Measurements from ENCODE around the gene HSPB7.

DNA sequence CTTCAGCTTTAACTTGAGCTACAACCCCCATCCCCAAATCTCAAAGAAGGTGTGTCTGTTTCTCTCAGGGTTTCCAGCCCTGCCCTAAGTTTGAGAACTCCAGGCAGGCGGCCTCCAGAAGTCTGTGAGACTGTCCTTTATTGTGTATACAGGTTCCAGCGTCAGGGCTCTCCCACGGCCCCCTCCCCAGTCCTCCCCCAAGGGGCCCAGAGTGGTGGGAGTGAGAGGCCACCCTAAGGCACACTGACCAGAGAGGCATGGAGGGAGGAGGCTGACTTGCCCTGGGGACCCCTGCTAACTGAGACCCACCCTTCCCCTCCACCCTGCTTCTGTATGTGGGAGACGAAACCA lies 4.0 kb downstream of the HSPB7 start:
- TF ChIP-seq, protein P1, sequence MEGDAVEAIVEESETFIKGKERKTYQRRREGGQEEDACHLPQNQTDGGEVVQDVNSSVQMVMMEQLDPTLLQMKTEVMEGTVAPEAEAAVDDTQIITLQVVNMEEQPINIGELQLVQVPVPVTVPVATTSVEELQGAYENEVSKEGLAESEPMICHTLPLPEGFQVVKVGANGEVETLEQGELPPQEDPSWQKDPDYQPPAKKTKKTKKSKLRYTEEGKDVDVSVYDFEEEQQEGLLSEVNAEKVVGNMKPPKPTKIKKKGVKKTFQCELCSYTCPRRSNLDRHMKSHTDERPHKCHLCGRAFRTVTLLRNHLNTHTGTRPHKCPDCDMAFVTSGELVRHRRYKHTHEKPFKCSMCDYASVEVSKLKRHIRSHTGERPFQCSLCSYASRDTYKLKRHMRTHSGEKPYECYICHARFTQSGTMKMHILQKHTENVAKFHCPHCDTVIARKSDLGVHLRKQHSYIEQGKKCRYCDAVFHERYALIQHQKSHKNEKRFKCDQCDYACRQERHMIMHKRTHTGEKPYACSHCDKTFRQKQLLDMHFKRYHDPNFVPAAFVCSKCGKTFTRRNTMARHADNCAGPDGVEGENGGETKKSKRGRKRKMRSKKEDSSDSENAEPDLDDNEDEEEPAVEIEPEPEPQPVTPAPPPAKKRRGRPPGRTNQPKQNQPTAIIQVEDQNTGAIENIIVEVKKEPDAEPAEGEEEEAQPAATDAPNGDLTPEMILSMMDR (IDR thresholded peaks at IDR 0.05) = no peak
- TF ChIP-seq POLR2A (IDR thresholded peaks at IDR 0.05) = no peak

Data from esophagus squamous epithelium (tissue), 4 donors.